Epithelial cell of esophagus (primary cell): Measurements from ENCODE around the gene SCAMP4.

Experiments
- DNase-seq: peaks from one replicate; pipeline ENCODE4 v3.0.0; 2010; ENCODE audit warnings: low read depth
- H3K4me3 ChIP-seq: 2 replicates; pipeline ENCODE4 v1.5.1; 2011; ENCODE audit warnings: mild to moderate bottlenecking, low read length, control low read depth
- CTCF ChIP-seq: IDR thresholded peaks from 2 replicates; pipeline ENCODE4 v1.5.1; 2011; ENCODE audit warnings: low read depth, mild to moderate bottlenecking, low read length, control low read depth, inconsistent platforms; ENCODE audit not compliant: insufficient read depth; ENCODE audit errors: missing control alignments

SCAMP4 gene

DNA sequence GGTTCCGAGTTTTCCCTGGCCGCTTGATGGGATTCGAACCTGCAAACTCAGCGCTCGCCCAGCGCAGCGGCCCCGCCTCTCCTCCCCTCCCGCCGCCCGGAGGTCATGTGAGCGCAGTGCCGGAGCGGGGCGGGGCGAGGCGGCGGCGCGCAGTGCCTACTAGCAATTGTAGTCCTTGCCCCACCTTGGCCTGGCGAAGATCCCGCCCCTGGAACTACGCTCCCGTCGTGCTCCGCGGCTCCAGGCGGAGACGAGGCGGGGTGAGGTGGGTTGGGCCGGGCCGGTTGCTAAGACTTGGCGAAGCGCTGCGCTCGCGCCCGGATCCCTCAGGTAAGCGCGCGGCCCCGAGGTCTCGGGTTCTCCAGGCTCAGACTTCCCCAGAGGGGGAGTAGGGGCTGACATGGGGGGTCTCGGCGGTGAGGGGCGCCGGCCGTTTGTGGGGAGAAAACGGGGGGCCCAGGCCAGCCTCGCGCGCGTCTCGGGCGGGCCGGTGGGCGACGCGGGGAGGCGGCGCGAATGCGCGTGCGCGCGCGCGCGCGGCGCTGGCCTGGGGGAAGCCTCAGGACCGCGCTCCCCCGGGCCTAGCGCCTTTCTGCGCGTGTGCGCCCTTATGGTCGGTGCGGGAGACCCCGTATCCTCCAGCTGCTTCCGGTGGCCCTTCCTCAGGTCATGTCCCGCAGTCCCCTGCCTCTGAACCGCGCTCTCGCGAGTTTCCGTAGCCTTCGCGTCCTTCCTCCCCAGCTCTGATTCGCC is at the start of gene SCAMP4, which contains the start of gene ADAT3:
Gene SCAMP4 (plus strand): TSS at position 290 of the 753 bp plus-strand sequence. CDS start 9,621 bp downstream, outside the sequence.
Gene ADAT3 (plus strand): TSS at position 290 of the 753 bp plus-strand sequence. CDS start 6,649 bp downstream, outside the sequence.
- H3K4me3 ChIP-seq, result peak within 1 kb of the TSS; percentile 64
- peak; percentile 100 for DNase-seq
- no peak for TF ChIP-seq CTCF

DNA sequence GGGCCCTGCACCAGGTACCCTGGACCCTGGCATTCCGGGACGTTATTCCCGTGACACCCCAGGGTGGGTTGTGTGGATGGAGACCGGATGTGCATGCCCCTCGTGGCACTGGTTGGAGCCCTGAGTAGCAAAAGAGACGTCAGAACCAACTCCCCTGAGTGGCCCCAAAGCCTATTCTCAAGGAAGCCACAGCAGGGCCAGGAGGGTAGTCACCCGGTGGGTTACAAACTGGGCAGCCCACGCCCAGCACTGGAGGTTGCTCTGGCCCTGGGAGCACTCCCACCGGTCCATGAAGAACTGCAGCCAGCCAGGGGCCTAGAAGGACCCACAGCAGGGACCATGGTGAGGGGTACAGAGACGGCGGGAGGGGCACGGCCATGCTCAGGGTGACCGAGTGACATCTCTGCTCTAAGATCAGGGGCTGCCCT is 49.4 kb upstream of the SCAMP4 start:
- H3K4me3 ChIP-seq, result peak overlapping the region; percentile 36
- TF ChIP-seq CTCF, result no peak
- DNase-seq, result no peak

GRCh38 chr19:1856345-1856697 is 48.9 kb upstream of the SCAMP4 start:
- no peak for TF ChIP-seq CTCF
- no peak for DNase-seq
- H3K4me3 ChIP-seq, result peak overlapping the region; percentile 37

GRCh38 chr19:1856698-1857603 is 48.2 kb upstream of the SCAMP4 start:
- no peak for TF ChIP-seq CTCF
- H3K4me3 ChIP-seq, result peak overlapping the region; percentile 44
- DNase-seq, result peak; percentile 87

DNA sequence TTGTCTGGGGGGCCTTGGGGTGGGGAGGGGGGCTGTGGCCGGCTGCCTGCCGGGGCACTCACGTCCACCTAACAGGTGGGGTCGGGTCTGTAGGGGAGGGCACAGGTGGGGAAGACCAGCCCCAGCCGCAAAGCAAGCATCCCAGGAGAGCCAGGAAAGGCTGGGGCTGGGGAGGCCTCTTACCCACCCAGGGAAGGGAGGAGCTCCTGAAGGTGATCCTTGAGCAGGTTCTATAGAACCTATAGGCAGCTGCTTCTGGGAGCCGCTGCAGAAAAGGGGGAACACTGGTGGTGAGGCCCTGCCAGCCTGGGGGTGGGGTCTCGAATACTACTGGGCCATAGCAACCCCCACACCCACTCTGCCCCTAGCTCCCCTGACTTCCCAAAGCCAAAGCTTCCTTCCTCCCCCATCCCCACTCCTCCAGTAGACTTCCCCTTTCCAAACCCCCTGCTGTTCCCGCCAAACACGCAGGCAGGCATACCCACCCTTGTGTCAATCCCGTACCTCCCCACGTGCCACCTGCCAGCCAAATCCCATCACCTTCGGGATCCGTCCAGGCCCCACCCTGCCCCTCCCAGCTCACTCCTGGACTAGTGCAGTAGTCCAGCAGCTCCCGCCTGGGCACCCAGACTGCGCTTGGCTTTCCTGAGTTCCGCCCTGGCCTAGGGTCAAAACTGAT is 47.4 kb upstream of the SCAMP4 start:
- no peak for TF ChIP-seq CTCF
- H3K4me3 ChIP-seq, result peak overlapping the region; percentile 44
- DNase-seq, result no peak

GRCh38 chr19:1858412-1859081 is 46.7 kb upstream of the SCAMP4 start:
- no peak overlapping the region for H3K4me3 ChIP-seq
- TF ChIP-seq CTCF, result no peak

More at GRCh38 chr19:1858412-1859081, 46.7 kb upstream of the SCAMP4 start:
- no peak for DNase-seq
